ENCODE measurements around the gene DAPP1. TPM values are rescaled to one million over a fixed set of nuclear protein-coding genes. Genes with fewer than 3 reads are reported as not detected.

Gene DAPP1
- total and polyA plus RNA-seq, 2 donors (not counting 3 experiments of a cell fraction or from before 2014, with no cell fraction given) = not detected

DNA sequence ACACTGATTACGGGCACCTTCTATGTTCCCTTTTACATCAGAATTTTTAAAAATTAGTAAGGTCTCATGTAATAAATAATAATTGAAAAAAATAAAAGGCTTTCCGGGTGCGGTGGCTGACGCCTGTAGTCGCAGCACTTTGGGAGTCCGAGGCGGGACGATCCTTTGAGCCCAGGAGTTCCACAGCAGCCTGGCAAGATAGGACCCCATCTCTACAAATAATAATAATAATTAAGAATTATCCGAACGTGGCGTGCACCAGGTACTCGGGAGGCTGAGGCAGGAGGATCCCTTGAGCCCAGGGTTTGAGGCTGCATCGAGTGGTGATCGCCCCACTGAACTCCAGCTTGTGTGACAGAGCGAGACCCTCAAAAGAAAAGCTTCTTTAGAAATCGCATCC lies 78.4 kb downstream of the DAPP1 start:
- intact Hi-C loops (cut with micrococcal nuclease) = loop anchor here (1.0 kb wide), 2 partner anchors 54 to 332 kb away; no protein-coding TSS in a partner anchor
- H3K9me3 ChIP-seq (replicated peaks; ENCODE audit: control insufficient read depth, insufficient read depth, low read length) = no peaks in the 10 kb centered on the region
- H3K79me2 ChIP-seq (ENCODE audit: control insufficient read depth, insufficient read depth, low read length) = peaks cover 37% of the 10 kb centered on the region
- dilution Hi-C loops (cut with MboI; ENCODE audit: extremely low pct_ligation_motif_present, low sequenced_read_pairs) = no loop called here
- H3K9me1 ChIP-seq (replicated peaks; ENCODE audit: control insufficient read depth, extremely low read depth, insufficient read depth, low read length) = no peaks in the 10 kb centered on the region
- ChIA-PET CTCF (interaction anchor here (0.7 to 1.5 kb wide), 5 partner anchors 10 to 199 kb away, joined by 3 to 10 read pairs (median 4); partner anchors contain the start of gene DNAJB14), POLR2A (interaction anchor here (1.3 to 1.4 kb wide), 2 partner anchors 51 to 55 kb away, joined by 4 to 8 read pairs; partner anchors contain the start of genes DNAJB14 and H2AZ1)
- no peaks in the 10 kb centered on the region for H4K20me1 ChIP-seq (replicated peaks; ENCODE audit: control insufficient read depth, extremely low read depth, insufficient read depth, low read length)
- peaks cover 16% of the 10 kb centered on the region for H3K4me1 ChIP-seq (ENCODE audit: control insufficient read depth, extremely low read depth, insufficient read depth, low read length)
- FAIRE-seq (no peak), DNase-seq (ENCODE audit: low read depth, low spot score) (no peak)
- no peak overlapping the region for H2AFZ ChIP-seq (ENCODE audit: low read depth, low read length)
- BruUV-seq (replicated peaks) = no TSS peak
- H3K27ac ChIP-seq (ENCODE audit: insufficient read depth, low read depth, low read length) = no peak overlapping the region
- H3K4me2 ChIP-seq (ENCODE audit: insufficient read depth, low read length) = peak overlapping the region; percentile 65
- no peak for TF ChIP-seq POLR2A (IDR thresholded peaks at IDR 0.05; ENCODE audit: low read depth, low read length)
- TF ChIP-seq EZH2 (IDR thresholded peaks at IDR 0.05; ENCODE audit: borderline replicate concordance, low read depth, low read length, severe bottlenecking) = no peak
- no peak for TF ChIP-seq JUN (IDR thresholded peaks at IDR 0.05; ENCODE audit: borderline replicate concordance, insufficient read depth, insufficient read length, low read depth)
- no peak for TF ChIP-seq MYC (IDR thresholded peaks at IDR 0.05; ENCODE audit: low read depth, low read length)
- no peak for TF ChIP-seq CTCF (IDR thresholded peaks at IDR 0.05; ENCODE audit: extremely low read depth in 1 of 2, insufficient read depth in 1 of 2, low read depth in 1 of 2, low read length in 2 of 2)
- no peak for TF ChIP-seq POLR2AphosphoS5 (IDR thresholded peaks at IDR 0.05; ENCODE audit: insufficient read depth, low read depth, low read length)
- TF ChIP-seq, protein P1, sequence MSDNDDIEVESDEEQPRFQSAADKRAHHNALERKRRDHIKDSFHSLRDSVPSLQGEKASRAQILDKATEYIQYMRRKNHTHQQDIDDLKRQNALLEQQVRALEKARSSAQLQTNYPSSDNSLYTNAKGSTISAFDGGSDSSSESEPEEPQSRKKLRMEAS (IDR thresholded peaks at IDR 0.05; ENCODE audit: insufficient read depth, insufficient read length) = no peak
- TF ChIP-seq GATA2 (IDR thresholded peaks at IDR 0.05; ENCODE audit: insufficient read depth, insufficient read length, low read depth, low read length) = no peak
- TF ChIP-seq FOS (IDR thresholded peaks at IDR 0.05; ENCODE audit: borderline replicate concordance, insufficient read depth, low read length) = no peak
- H3K4me3 ChIP-seq (replicated peaks in 1 of 3; ENCODE audit: insufficient read depth in 1 of 3, low read depth in 1 of 3, low read length in 3 of 3) = peak overlapping the region in 2 of 3 experiments; percentile 57 to 98
- H3K36me3 ChIP-seq (ENCODE audit: control insufficient read depth in 2 of 2, extremely low read depth in 1 of 2, insufficient read depth in 2 of 2, low read length in 2 of 2) = no peaks in the 10 kb centered on the region
- H3K27me3 ChIP-seq (ENCODE audit: control insufficient read depth in 2 of 2, insufficient read depth in 2 of 2, low read length in 2 of 2) = no peaks in the 10 kb centered on the region
- no peak overlapping the region for H3K9ac ChIP-seq (replicated peaks; ENCODE audit: extremely low read depth, insufficient read depth, low read length)
